Gastrocnemius medialis (tissue), 4 donors: ENCODE results near the gene TWF2. TPM values are rescaled to one million over a fixed set of nuclear protein-coding genes. Genes with fewer than 3 reads are reported as not detected.

ENCODE experiments used
- ATAC-seq, 2 donors: fragments of 150-250 bp; one replicate each; pipeline ENCODE4 v1.9.1; 2016
- DNase-seq, 2 donors: peaks; one replicate each; pipeline ENCODE4 v3.0.0-alpha.2; 2019
- H3K27ac ChIP-seq, 4 donors: fragments of 200-600 bp; sonication (generic); 1 replicate in 1 of 4; 2 replicates in 3 of 4; pipeline ENCODE4 v1.5.1; 2016 to 2018; ENCODE audit warnings: mild to moderate bottlenecking in 2 of 4, moderate library complexity in 1 of 4
- H3K27me3 ChIP-seq, 3 donors: fragments of 200-600 bp; sonication (generic) in 2 of 3; 1 replicate in 1 of 3; 2 replicates in 2 of 3; pipeline versions ENCODE4 v1.5.1 to v1.6.0; 2016 to 2019; ENCODE audit warnings: mild to moderate bottlenecking in 1 of 3, moderate library complexity in 1 of 3
- H3K36me3 ChIP-seq, 2 donors: fragments of 200-600 bp; sonication (generic) in 1 of 2; one replicate each; pipeline ENCODE4 v1.5.1; 2017 to 2018
- H3K4me1 ChIP-seq, 2 donors: fragments of 200-600 bp; sonication (generic) in 1 of 2; one replicate each; pipeline ENCODE4 v1.5.1; 2016 to 2017; ENCODE audit warnings: mild to moderate bottlenecking in 2 of 2
- H3K4me3 ChIP-seq, 4 donors: fragments of 200-600 bp; sonication (generic) in 3 of 4; 1 replicate in 1 of 4; 2 replicates in 3 of 4; pipeline ENCODE4 v1.5.1; 2016 to 2019; ENCODE audit warnings: mild to moderate bottlenecking in 2 of 4
- H3K9me3 ChIP-seq, 3 donors: fragments of 200-600 bp; sonication (generic) in 2 of 3; 1 replicate in 1 of 3; 2 replicates in 2 of 3; pipeline ENCODE4 v1.5.1; 2016 to 2019
- CTCF ChIP-seq, 5 experiments: fragments of 450-650 bp in 3 of 5; fragments of 200-600 bp in 2 of 5; sonication (generic) in 2 of 5; IDR thresholded peaks in 4 of 5; conservative IDR thresholded peaks in 1 of 5; 1 replicate in 4 of 5; 2 replicates in 1 of 5; pipeline ENCODE4 v1.5.1; 2016 to 2019; ENCODE audit warnings: antibody characterized with exemption in 5 of 5, mild to moderate bottlenecking in 3 of 5, moderate library complexity in 3 of 5
- POLR2A ChIP-seq, 2 donors: fragments of 450-650 bp; IDR thresholded peaks; one replicate each; pipeline ENCODE4 v1.6.1; 2017; ENCODE audit warnings: antibody characterized with exemption in 2 of 2, mild to moderate bottlenecking in 2 of 2, moderate library complexity in 2 of 2
- in situ Hi-C, 4 donors: fragments of 200-750 bp; cut with MboI; loops; one replicate each; pipeline versions ENCODE4 v1.15.0 to v1.8.0; 2017; ENCODE audit warnings: low sequenced_read_pairs in 4 of 4
- intact Hi-C: fragments of 100-400 bp; cut with DNase I; formaldehyde crosslinking; loops from one replicate; pipeline ENCODE4 v1.15.1; 2023; ENCODE audit warnings: low total_unique reads
- total RNA-seq, 4 donors: library from RNA; depleted of rRNA; stranded (reverse); fragments of >200 nt; gene quantifications; one replicate each; pipeline versions ENCODE4 v1.1.0 to v1.2.3, GENCODE V29; 2016

The TWF2 gene
- total RNA-seq, 4 donors from 2014 or later = 99.2 to 222 (median 168) TPM

GRCh38 chr3:52204337-52205073 is 34.5 kb downstream of the TWF2 start:
- no peaks in the 10 kb centered on the region for H3K9me3 ChIP-seq
- intact Hi-C loops = no loop called here
- TF ChIP-seq POLR2A (IDR thresholded peaks at IDR 0.05) (no peak), CTCF (IDR thresholded peaks at IDR 0.05 in 4 of 5, conservative IDR thresholded peaks at IDR 0.05 in 1 of 5) (no peak)
- H3K27me3 ChIP-seq = no peaks in the 10 kb centered on the region
- in situ Hi-C loops = no loop called here
- ATAC-seq = no peak
- DNase-seq = no peak
- no peak overlapping the region for H3K27ac ChIP-seq
- H3K36me3 ChIP-seq = peaks cover 9 to 97% of the 10 kb centered on the region in 2 donors
- no peak overlapping the region for H3K4me3 ChIP-seq
- peaks cover 9% of the 10 kb centered on the region in 2 donors for H3K4me1 ChIP-seq

- TF ChIP-seq POLR2A (IDR thresholded peaks at IDR 0.05) (no peak), CTCF (IDR thresholded peaks at IDR 0.05 in 4 of 5, conservative IDR thresholded peaks at IDR 0.05 in 1 of 5) (no peak)
- H3K4me3 ChIP-seq = no peak overlapping the region
- H3K36me3 ChIP-seq = peaks cover 4 to 93% of the 10 kb centered on the region in 2 donors
- intact Hi-C loops (no loop called here), in situ Hi-C loops (no loop called here)
- no peaks in the 10 kb centered on the region for H3K9me3 ChIP-seq
- no peak overlapping the region for H3K27ac ChIP-seq
- H3K27me3 ChIP-seq = no peaks in the 10 kb centered on the region
- ATAC-seq (no peak), DNase-seq (no peak)
- H3K4me1 ChIP-seq = peaks cover 17% of the 10 kb centered on the region in 2 donors
Observed at GRCh38 chr3:52203701-52204100, 35.3 kb downstream of the TWF2 start.

- ATAC-seq (no peak), DNase-seq (no peak)
- H3K4me1 ChIP-seq = peaks cover 21 to 22% of the 10 kb centered on the region in 2 donors
- intact Hi-C loops = no loop called here
- H3K4me3 ChIP-seq = no peak overlapping the region
- H3K9me3 ChIP-seq = no peaks in the 10 kb centered on the region
- H3K27me3 ChIP-seq = no peaks in the 10 kb centered on the region
- peaks cover 4 to 81% of the 10 kb centered on the region in 2 donors for H3K36me3 ChIP-seq
- no peak overlapping the region for H3K27ac ChIP-seq
- in situ Hi-C loops = no loop called here
- no peak for TF ChIP-seq CTCF (IDR thresholded peaks at IDR 0.05 in 4 of 5, conservative IDR thresholded peaks at IDR 0.05 in 1 of 5)
- TF ChIP-seq POLR2A (IDR thresholded peaks at IDR 0.05) = no peak
Observed at GRCh38 chr3:52202384-52203077, 36.4 kb downstream of the TWF2 start.

GRCh38 chr3:52200981-52201679 is 37.8 kb downstream of the TWF2 start:
- Histone ChIP-seq H3K4me1 (peaks cover 30 to 31% of the 10 kb centered on the region in 2 donors), H3K36me3 (peaks cover 4 to 67% of the 10 kb centered on the region in 2 donors), H3K4me3 (no peak overlapping the region), H3K9me3 (no peaks in the 10 kb centered on the region), H3K27me3 (no peaks in the 10 kb centered on the region), H3K27ac (no peak overlapping the region)
- ATAC-seq (no peak), DNase-seq (no peak)
- TF ChIP-seq POLR2A (IDR thresholded peaks at IDR 0.05) (no peak), CTCF (IDR thresholded peaks at IDR 0.05 in 4 of 5, conservative IDR thresholded peaks at IDR 0.05 in 1 of 5) (no peak)
- intact Hi-C loops = no loop called here
- in situ Hi-C loops = no loop called here
